Mesothelial cell of epicardium (in vitro differentiated cells): ENCODE results near the gene ANXA1. TPM values are rescaled to one million over a fixed set of nuclear protein-coding genes. Genes with fewer than 3 reads are reported as not detected.
"Not testable (repeated sequence)": the region's sequence is repeated elsewhere in the genome, so short reads cannot be mapped to it uniquely, and the experiment has no call there.

Source experiments
- DNase-seq, 2 experiments: peaks; one replicate each; pipeline ENCODE4 v3.0.0; 2021; ENCODE audit warnings: low spot score in 2 of 2; ENCODE audit not compliant: unreplicated experiment in 2 of 2
- H3K27ac Mint-ChIP-seq: 2 replicates; pipeline ENCODE4 v1.8.0; 2021; ENCODE audit warnings: mixed read lengths
- H3K27me3 Mint-ChIP-seq: 2 replicates; pipeline ENCODE4 v1.8.0; 2021; ENCODE audit warnings: low read depth, mixed read lengths
- H3K36me3 Mint-ChIP-seq: 2 replicates; pipeline ENCODE4 v1.8.0; 2021; ENCODE audit warnings: mixed read lengths
- H3K4me1 Mint-ChIP-seq: 2 replicates; pipeline ENCODE4 v1.8.0; 2021; ENCODE audit warnings: mixed read lengths
- H3K4me3 Mint-ChIP-seq: 2 replicates; pipeline ENCODE4 v1.8.0; 2021; ENCODE audit warnings: mild to moderate bottlenecking, moderate library complexity, mixed read lengths
- H3K9me3 Mint-ChIP-seq: 2 replicates; pipeline ENCODE4 v1.8.0; 2021; ENCODE audit warnings: mixed read lengths
- CTCF ChIP-seq: fragments of 200-600 bp; sonication (generic); IDR thresholded peaks from one replicate; pipeline ENCODE4 v1.5.0; 2021; ENCODE audit warnings: antibody characterized with exemption; ENCODE audit not compliant: unreplicated experiment
- total RNA-seq: library from RNA; stranded (reverse); gene quantifications from 3 replicates; pipeline ENCODE4 v1.2.1, GENCODE V29; 2021

Gene ANXA1
- 166 to 189 TPM (median 183 TPM) in 3 replicates for total RNA-seq

- H3K36me3 Mint-ChIP-seq, result no peaks in the 10 kb centered on the region
- H3K27me3 Mint-ChIP-seq, result no peaks in the 10 kb centered on the region
- DNase-seq, result no peak
- peaks cover 71% of the 10 kb centered on the region for H3K4me1 Mint-ChIP-seq
- TF ChIP-seq CTCF, result no peak
- H3K4me3 Mint-ChIP-seq, result peak within 1 kb of the TSS; percentile 75
- peaks cover 3% of the 10 kb centered on the region for H3K9me3 Mint-ChIP-seq
- H3K27ac Mint-ChIP-seq, result peak within 1 kb of the TSS; percentile 95
These were observed at the start of gene ANXA1 for GRCh38 chr9:73151653-73152542. Gene ANXA1, plus strand, starts transcription at chr9:73151865. Its CDS starts 6,671 bp downstream, at chr9:73158536.

GRCh38 chr9:73104342-73104741, 47.3 kb upstream of the ANXA1 start:
- Mint-ChIP-seq H3K9me3 (peaks cover 7% of the 10 kb centered on the region), H3K36me3 (peaks cover 2% of the 10 kb centered on the region), H3K27me3 (no peaks in the 10 kb centered on the region), H3K27ac (no peak overlapping the region), H3K4me1 (peaks cover 13% of the 10 kb centered on the region), H3K4me3 (no peak overlapping the region)
- TF ChIP-seq CTCF, result no peak
- no peak for DNase-seq

DNA sequence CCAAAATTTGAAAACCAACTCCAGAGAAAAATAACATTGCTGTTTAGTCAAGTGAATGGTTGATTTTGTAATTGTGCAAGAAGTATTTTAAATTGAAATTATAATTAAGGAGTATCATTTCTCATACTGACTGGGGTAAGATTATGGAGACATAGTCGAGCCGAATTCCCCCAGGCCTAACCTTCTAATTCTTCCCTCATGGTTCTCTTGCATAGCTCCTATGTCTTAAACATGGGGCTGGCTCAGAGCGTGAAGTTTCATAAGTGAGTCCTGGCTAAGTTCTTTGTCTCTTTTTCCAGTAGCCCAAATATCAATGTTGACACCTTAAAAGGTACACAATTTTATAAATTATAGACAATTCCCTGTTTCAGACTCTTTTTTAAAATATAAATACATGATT, 46.7 kb upstream of the ANXA1 start:
- DNase-seq, result no peak
- Mint-ChIP-seq H3K36me3 (peaks cover 2% of the 10 kb centered on the region), H3K27me3 (no peaks in the 10 kb centered on the region), H3K9me3 (peaks cover 7% of the 10 kb centered on the region), H3K4me1 (peaks cover 8% of the 10 kb centered on the region), H3K27ac (no peak overlapping the region), H3K4me3 (no peak overlapping the region)
- TF ChIP-seq CTCF, result no peak

DNA sequence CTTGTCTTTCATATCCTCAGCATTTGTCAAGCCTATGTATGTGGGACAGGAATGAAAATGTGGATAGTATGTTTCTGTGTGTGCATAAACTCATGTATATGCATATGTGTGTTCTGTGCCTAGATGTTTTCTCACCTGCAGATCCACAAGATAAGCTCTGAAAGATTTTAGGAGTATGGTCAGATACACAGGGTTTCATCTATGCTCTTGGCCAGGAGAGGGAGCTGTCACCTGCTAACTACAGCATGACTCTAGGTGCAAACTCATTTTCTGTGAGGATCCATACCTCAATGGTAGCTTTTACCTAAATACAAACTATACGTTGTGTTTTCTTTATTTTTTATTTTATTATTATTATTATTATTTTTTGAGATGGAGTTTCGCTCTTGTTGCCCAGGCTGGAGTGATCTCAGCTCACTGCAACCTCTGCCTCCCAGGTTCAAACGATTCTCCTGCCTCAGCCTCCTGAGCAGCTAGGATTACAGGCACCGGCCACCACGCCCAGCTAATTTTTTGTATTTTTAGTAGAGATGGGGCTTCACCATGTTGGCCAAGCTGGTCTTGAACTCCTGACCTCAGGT, 44.1 kb upstream of the ANXA1 start:
- not testable (repeated sequence) for H3K27me3 Mint-ChIP-seq, H3K27ac Mint-ChIP-seq, H3K4me3 Mint-ChIP-seq, H3K4me1 Mint-ChIP-seq, H3K36me3 Mint-ChIP-seq, H3K9me3 Mint-ChIP-seq, DNase-seq
- TF ChIP-seq CTCF, result peak; percentile 24

DNA sequence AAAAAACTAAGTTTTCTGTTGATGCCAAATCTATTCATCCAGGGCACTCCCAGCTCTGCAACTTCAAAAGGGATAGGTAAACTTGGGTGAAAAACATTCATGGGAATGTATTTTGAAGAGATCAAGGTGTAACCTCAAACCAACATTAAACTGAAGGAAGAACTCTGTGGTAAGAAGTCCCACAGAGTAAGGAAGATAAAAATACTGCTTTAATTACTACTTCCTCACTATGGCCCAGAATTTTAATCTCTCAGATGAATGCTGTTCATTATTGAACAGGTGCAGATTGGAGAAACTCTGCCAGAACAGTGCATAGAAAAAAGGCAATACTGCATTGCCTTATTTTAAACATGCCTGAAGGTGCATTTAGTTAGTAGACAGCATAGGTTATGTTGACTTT, 37.6 kb upstream of the ANXA1 start:
- Mint-ChIP-seq H3K27ac (no peak overlapping the region), H3K9me3 (peaks cover under 1% of the 10 kb centered on the region), H3K36me3 (no peaks in the 10 kb centered on the region), H3K4me1 (peaks cover 32% of the 10 kb centered on the region), H3K4me3 (no peak overlapping the region), H3K27me3 (no peaks in the 10 kb centered on the region)
- TF ChIP-seq CTCF, result no peak
- no peak for DNase-seq
